Left lobe of liver (tissue), 2 donors: Measurements from ENCODE around the gene MAP1LC3A. TPM values are rescaled to one million over a fixed set of nuclear protein-coding genes. Genes with fewer than 3 reads are reported as not detected.
"Not testable (repeated sequence)": the region's sequence is repeated elsewhere in the genome, so short reads cannot be mapped to it uniquely, and the experiment has no call there.

Experiments used
- ATAC-seq: fragments of 200-7000 bp; cut with Tn5 transposase; one replicate; pipeline ENCODE4 v1.9.1; 2020; ENCODE audit warnings: mild to moderate bottlenecking, moderate library complexity
- DNase-seq: peaks from one replicate; pipeline ENCODE4 v3.0.0-alpha.2; 2020; ENCODE audit warnings: low spot score
- total RNA-seq: library from RNA; stranded (reverse); gene quantifications from one replicate; pipeline ENCODE4 v1.2.1, GENCODE V29; 2021
- donor health status: DM: no; HTN: no; CAD: no; lungs with moderate emphysema.
- donor health status: DM: no; HTN: yes; CAD: no.

The MAP1LC3A gene
- 24.2 TPM for total RNA-seq

- ATAC-seq = peak; percentile 80
- DNase-seq = peak; percentile 95
Observed at GRCh38 chr20:34558320-34559218, at the start of gene MAP1LC3A. TSS of gene MAP1LC3A (plus strand) at chr20:34558718. CDS start at chr20:34558869, 151 bp downstream.

GRCh38 chr20:34510575-34510974 is 47.9 kb upstream of the MAP1LC3A start:
- DNase-seq (no peak), ATAC-seq (no peak)

- no peak for ATAC-seq
- no peak for DNase-seq
Observed at GRCh38 chr20:34511891-34512265, 46.6 kb upstream of the MAP1LC3A start.

- ATAC-seq (peak; percentile 29), DNase-seq (no peak)
Observed at GRCh38 chr20:34512266-34512954, 46.1 kb upstream of the MAP1LC3A start.

- DNase-seq = no peak
Observed at GRCh38 chr20:34512955-34513419, 45.5 kb upstream of the MAP1LC3A start.

GRCh38 chr20:34514034-34514433 is 44.5 kb upstream of the MAP1LC3A start:
- not testable (repeated sequence) for ATAC-seq, DNase-seq

More at GRCh38 chr20:34512955-34513419, 45.5 kb upstream of the MAP1LC3A start:
- ATAC-seq = no peak

- ATAC-seq (no peak), DNase-seq (no peak)
Observed at GRCh38 chr20:34514897-34515483, 43.5 kb upstream of the MAP1LC3A start.

- peak; percentile 52 for ATAC-seq
Observed at GRCh38 chr20:34515484-34516246, 42.9 kb upstream of the MAP1LC3A start.

GRCh38 chr20:34516247-34517113 is 42.0 kb upstream of the MAP1LC3A start, which contains the start of gene DYNLRB1:
TSS of gene DYNLRB1 (plus strand) at chr20:34516422. CDS start at chr20:34516459, 37 bp downstream.
- ATAC-seq = peak; percentile 85
- peak; percentile 98 for DNase-seq

More at GRCh38 chr20:34515484-34516246, 42.9 kb upstream of the MAP1LC3A start:
- peak; percentile 62 for DNase-seq

GRCh38 chr20:34517114-34517505 is 41.4 kb upstream of the MAP1LC3A start:
- DNase-seq (no peak), ATAC-seq (no peak)

- DNase-seq, ATAC-seq: not testable (repeated sequence)
Observed at GRCh38 chr20:34518863-34519262, 39.7 kb upstream of the MAP1LC3A start.

GRCh38 chr20:34519841-34520240 is 38.7 kb upstream of the MAP1LC3A start:
- DNase-seq, ATAC-seq: not testable (repeated sequence)

GRCh38 chr20:34522969-34523871 is 35.3 kb upstream of the MAP1LC3A start:
- DNase-seq (peak; percentile 43), ATAC-seq (peak; percentile 77)

- no peak for ATAC-seq
- DNase-seq = peak; percentile 28
Observed at GRCh38 chr20:34524426-34524825, 34.1 kb upstream of the MAP1LC3A start.

GRCh38 chr20:34525342-34525708 is 33.2 kb upstream of the MAP1LC3A start:
- no peak for ATAC-seq
- DNase-seq = no peak

- ATAC-seq = peak; percentile 56
- DNase-seq = peak; percentile 51
Observed at GRCh38 chr20:34525709-34526416, 32.7 kb upstream of the MAP1LC3A start.

- ATAC-seq (no peak), DNase-seq (no peak)
Observed at GRCh38 chr20:34526466-34526865, 32.1 kb upstream of the MAP1LC3A start.

- peak; percentile 30 for DNase-seq
- no peak for ATAC-seq
Observed at GRCh38 chr20:34527016-34527415, 31.5 kb upstream of the MAP1LC3A start.
